Retinal pigment epithelial cell (primary cell): ENCODE measurements around the gene SPRY2.
"Not testable (repeated sequence)": the region's sequence is repeated elsewhere in the genome, so short reads cannot be mapped to it uniquely, and the experiment has no call there.

Source experiments
- DNase-seq: peaks from one replicate; pipeline ENCODE4 v3.0.0-alpha.2; 2010; ENCODE audit warnings: low read depth
- H3K4me3 ChIP-seq: 2 replicates; pipeline ENCODE4 v1.5.1; 2011; ENCODE audit warnings: mild to moderate bottlenecking, low read length, control low read depth, moderate library complexity
- TF ChIP-seq, protein P1 (sequence below): conservative IDR thresholded peaks from 2 replicates; pipeline ENCODE4 v1.5.1; 2011; ENCODE audit warnings: low read depth, low read length, control low read depth, inconsistent platforms

SPRY2 gene

DNA sequence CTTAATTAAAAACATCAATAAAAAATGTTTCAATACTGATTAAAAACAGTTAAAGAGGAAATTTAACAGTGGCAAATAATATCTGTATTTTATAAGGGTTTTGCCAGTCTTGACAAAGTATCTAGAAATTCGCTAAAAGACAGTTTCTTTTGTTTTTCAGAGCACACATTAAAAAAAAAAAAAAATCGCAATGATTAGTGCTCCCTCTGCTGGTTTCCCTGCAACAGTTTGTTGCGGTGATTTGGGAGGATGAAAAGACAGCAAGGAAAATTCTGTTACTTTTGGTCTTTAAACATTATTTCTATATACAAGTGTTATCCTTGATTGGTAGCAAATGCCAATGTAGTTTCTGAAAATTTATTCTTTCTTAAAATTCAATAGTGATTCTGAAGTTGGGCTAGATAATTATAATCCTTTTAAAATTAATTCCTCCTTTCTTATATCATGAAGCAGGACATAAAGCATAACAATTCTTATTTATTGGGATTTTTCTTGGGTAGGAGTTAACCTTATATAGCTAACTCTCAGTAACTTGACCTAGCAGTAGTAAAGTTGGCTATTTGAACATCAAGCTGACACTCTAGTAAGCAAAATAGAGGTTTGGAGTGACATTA is 23.1 kb upstream of the SPRY2 start:
- TF ChIP-seq, protein P1, sequence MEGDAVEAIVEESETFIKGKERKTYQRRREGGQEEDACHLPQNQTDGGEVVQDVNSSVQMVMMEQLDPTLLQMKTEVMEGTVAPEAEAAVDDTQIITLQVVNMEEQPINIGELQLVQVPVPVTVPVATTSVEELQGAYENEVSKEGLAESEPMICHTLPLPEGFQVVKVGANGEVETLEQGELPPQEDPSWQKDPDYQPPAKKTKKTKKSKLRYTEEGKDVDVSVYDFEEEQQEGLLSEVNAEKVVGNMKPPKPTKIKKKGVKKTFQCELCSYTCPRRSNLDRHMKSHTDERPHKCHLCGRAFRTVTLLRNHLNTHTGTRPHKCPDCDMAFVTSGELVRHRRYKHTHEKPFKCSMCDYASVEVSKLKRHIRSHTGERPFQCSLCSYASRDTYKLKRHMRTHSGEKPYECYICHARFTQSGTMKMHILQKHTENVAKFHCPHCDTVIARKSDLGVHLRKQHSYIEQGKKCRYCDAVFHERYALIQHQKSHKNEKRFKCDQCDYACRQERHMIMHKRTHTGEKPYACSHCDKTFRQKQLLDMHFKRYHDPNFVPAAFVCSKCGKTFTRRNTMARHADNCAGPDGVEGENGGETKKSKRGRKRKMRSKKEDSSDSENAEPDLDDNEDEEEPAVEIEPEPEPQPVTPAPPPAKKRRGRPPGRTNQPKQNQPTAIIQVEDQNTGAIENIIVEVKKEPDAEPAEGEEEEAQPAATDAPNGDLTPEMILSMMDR, result peak; percentile 83
- no peak overlapping the region for H3K4me3 ChIP-seq
- no peak for DNase-seq

DNA sequence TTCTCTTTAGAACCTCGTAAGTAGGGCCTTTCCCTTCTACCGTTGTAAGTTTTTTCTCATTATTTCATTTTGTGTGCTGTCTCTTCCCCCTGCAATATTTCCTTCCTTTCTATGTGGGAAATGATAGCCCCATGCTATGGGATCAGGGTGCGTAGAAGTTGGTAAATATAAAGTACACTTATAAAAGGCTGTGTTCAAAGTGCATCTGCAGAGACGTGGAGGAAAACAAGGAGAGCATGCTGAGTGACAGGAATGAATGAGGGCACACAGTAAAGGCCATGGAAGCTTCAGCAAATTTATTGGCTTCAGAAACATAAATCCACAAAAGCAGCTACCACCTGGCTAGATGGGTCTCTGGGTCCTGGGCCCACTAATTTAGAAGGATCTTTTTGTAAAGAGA is 21.6 kb upstream of the SPRY2 start:
- TF ChIP-seq, protein P1, result no peak
- no peak overlapping the region for H3K4me3 ChIP-seq
- no peak for DNase-seq

DNA sequence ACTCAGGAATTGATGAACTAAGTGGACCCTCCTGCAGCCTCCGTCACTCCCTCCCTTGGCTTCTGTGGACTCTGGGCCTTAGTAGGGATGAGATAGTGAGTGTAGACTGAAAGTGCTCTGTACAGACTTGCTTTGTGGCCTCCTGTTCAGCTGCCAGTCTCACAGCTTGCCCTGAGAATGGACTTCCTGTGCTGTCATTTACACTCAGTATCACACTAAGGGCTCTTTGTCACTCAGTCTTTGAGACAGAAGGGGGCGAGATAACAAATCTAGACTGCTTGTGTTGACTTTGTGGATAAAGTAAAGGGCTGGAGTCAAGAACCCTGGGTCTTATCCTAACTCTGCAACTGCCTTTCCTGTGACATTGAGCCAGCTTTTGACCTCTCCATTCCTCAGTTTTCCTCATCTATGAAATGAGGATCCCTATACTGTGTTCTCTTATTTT is 21.0 kb upstream of the SPRY2 start:
- TF ChIP-seq, protein P1, result no peak
- no peak for DNase-seq
- H3K4me3 ChIP-seq, result no peak overlapping the region

DNA sequence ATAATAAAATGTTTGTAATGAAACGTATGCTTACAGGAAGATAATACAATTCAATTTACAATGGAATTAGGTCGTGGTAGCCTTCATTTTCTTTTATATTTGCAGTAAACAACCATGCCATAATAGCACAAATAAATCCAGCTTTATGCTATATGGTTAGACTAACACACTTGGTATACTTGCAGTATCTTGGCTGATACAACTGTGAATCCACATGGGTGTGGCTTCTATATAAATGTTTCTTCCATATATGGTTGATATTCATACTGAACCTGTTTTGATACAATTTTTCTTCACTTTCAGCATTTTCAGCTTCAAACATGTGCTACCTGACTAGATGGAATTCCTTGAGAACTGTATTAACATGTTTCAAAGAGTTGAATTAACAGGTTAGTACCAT is 20.4 kb upstream of the SPRY2 start:
- DNase-seq, result no peak
- TF ChIP-seq, protein P1, result no peak
- H3K4me3 ChIP-seq, result no peak overlapping the region

DNA sequence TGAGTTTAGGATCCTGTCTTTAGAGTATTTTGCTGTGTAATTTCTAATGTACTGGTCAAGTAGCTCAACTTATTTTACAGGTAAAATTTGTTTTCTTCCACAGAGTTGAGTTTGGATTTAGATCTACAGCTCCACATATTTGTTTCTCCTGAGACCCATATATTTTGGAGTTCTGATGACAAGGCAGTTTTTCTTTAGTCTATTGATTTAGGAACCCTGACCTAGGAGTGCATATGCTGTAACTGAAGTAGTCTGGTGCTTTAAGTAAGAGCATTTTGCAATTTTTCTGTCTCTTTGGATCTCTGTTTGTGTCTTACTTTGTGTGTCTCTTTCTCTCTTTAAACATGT is 19.5 kb upstream of the SPRY2 start:
- DNase-seq, result no peak
- TF ChIP-seq, protein P1, result no peak
- H3K4me3 ChIP-seq, result no peak overlapping the region

DNA sequence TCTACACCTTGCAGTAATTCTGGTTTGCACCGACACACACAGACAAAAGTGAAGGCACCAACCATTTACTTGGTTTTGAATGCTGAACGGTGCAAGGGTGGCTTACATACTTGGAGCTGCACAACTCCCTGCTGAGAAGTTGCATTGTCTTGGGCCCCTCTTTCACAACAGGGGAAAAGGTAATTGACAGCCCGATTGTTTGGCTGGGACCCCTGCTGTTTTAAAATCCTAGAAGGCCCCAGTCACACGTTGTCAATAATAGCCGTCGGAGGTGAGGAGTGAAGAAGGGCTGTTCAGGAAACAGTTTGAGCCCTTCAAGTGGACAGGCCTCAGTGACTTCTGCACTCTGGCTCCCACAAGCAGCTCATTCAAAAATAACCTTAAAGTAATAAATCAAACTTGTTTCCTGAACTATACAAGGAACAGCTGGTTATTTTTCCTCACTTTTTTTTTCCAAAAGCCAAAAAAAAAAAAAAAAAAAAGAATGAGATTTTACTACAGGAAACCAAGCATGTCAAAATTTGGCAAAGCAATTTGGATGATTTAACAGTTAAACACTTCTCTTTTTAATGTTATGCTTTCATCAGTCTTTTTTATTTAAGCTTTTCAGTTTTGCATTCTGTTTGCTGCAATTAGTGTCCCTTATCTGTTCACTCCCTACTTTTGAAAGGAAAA is 19.0 kb upstream of the SPRY2 start:
- H3K4me3 ChIP-seq, result no peak overlapping the region
- DNase-seq, result no peak

DNA sequence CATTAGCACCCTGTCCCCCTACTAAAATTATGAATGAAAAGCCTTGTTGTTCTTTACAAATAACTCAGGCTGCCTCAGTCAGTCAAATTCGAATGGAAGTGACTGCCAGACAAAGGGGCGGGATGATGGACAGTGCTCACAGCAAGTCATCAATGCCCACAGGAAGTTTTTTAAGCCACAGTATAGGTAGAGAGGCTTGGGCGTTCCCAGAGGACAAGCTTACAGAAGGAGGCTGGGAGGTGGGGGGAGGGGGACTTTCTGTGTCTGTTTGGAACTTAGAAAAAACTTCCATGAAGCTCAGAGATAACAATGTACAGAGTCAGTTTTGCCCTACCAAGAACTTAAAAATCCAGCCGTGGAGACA is 18.5 kb upstream of the SPRY2 start:
- DNase-seq, result no peak
- TF ChIP-seq, protein P1, result no peak
- no peak overlapping the region for H3K4me3 ChIP-seq

More for the DNA sequence above, 19.0 kb upstream of the SPRY2 start:
- TF ChIP-seq, protein P1, result no peak

DNA sequence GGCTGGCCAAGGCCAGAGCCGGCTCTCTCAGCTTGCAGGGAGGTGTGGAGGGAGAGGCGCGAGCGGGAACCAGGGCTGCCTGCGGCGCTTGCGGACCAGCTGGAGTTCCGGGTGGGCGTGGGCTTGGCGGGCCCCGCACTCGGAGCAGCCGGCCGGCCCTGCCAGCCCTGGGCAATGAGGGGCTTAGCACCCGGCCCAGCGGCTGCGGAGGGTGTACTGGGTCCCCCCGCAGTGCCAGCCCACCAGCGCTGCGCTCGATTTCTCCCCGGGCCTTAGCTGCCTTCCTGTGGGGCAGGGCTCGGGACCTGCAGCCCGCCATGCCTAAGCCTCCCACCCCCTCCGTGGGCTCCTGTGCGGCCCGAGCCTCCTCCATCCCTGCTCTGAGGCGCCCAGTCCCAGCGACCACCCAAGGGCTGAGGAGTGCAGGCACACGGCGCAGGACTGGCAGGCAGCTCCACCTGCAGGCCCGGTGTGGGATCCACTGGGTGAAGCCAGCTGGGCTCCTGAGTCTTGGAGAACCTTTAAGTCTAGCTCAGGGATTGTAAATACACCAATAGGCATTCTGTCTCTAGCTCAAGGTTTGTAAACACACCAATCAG is 14.7 kb upstream of the SPRY2 start:
- DNase-seq, result not testable (repeated sequence)

More for the DNA sequence above, 14.7 kb upstream of the SPRY2 start:
- H3K4me3 ChIP-seq, result not testable (repeated sequence)
